NCI-H2196 (cell line): ENCODE data around the gene FRMD4B.

Source experiments
- DNase-seq: peaks from one replicate; lab custom pipeline; 2025; ENCODE audit not compliant: unreplicated experiment; lab: John Stamatoyannopoulos, UW

The FRMD4B gene

DNA sequence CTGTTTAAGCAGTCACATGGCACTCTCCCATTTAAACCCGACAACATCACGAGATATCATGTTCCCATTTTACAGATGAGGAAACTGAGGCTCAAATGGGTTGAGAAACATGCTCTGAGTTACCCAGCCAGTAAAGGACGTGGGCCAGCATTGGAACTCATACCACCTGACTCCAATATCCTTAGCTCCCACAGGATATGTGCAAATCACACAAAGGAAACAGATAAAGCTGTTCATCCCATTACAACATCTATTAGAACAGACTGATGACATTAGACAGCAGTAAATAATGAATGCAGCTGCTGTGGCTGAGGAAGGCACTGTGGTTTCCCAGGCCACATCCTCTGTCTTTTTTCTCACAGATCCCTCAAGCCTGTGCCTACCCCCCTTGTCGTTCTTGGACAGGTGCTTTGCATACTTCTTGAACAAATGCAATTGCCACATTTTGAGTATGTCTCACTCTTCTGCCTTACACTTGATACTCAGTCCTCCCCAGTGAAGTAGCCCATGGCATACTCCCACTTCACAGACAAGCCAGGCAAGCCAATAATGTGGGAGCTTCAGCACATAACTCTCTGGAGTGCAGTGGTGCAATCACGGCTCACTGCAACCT, 17.7 kb downstream of the FRMD4B start:
- DNase-seq = no peak

DNA sequence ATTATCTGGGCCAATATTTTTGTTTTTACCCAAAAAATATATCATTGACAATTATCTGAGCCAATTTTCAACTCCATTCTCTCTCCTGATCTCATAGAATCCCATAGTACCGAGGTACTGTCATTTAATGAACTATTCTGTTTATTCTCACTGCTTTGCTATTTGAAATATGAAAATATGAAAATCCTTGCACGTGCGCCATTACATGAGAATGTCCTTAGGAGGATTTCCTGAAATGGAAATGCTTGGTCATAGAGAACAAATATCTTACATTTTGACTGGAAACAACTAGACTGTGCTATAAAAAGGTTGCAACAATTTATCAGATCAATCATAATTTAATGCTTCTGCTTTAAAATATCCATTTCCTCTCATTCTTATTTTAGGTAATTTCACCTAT, 18.3 kb downstream of the FRMD4B start:
- no peak for DNase-seq

DNA sequence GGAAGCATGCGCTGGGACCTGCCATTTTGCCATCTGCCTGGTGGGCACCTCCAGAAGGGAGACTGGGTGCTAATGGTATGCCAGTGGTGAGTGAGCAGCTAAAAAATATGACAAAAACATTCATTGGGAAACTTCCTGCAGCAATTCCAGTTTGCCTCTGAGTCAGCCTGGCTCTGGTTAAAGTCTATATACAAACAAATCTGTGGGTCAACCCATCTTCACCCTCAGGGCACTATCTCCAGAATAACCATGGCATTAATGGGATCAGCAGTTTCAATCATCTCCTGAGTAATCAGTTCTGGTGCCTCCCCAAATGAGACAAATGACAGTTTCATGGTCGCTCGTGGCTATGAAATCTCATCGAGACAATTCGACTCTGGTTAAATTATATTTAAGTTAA, 21.5 kb downstream of the FRMD4B start:
- DNase-seq = no peak

DNA sequence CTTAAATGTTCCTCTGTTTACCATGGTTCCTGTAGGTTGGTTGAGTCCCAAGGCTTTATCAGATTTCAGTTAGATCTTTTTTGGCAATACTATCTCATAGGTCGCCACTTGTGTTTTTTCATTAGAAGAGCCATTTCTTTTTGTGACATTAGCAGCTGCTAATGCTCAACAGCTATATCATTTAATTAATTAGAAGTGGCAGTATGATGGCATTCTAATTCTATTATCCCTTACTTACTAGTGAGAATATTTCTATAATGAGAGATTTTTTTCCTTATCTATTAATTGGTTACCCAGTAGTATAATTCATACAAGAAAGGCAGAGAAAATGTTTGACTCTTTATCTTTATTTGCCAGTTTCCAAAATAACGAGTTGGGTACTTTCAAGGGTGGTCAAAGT, 25.2 kb downstream of the FRMD4B start:
- no peak for DNase-seq

DNA sequence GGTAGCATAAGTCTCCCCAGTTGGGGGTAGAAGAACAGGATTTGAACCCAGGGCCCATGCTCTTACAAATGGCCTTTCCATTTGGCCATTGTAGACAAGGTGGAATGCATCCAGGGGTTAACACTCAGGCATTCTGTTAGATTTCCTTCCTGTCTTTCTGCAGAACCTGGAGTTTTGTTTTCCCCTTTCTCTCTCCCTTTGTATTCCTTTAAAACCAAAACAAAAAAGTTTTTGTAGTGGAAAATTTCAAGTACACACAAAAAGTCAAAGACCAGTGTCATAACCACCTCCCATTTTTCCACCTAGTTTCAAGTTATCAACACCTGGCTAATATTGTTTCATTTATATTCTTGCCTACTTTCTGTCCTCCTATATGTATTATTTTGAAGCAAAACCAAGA, 26.0 kb downstream of the FRMD4B start:
- DNase-seq = no peak

DNA sequence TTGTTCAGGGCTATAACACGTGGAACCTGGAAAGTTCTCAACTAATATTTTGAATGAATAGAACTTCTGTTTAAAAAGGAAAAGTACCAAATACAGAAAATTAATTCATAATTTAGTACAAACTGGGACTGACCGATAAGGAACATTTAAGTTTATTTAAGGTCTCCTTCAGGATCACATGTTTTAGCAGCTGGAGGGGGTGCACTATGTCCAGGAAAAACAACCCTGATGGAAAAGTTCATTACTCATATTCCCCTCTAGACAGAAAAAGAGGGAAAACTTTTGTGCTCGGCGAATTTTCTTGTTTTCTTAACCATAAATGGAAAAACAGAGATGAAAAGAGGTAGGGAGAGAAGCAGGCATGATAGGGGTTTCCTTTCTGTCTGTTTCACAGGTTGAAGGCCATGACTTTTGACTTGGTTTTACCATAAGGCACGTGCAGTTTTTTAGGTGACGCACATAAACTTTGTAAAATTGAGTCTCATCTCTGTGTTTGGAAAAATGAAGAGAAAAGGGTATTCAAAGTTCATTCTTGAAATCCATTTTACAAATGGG, 26.5 kb downstream of the FRMD4B start:
- DNase-seq = no peak

DNA sequence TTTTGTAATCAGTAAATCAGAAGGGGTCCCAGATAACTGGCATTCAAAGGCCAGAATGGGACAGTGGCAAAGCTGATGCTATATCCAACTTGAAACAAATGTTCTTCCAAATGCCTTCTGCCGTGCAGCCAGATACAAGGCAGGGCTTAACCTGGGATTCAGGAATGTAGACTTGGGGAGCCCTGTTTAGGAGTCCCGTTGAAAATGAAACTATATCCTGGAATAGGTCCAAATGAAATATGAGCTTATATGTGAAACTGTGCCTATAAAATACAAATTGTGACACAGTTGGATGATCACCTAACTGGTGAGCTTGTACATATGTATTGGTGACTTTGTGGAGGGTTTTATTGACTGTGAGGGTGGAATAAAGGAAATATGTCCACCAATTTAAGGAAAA, 28.7 kb downstream of the FRMD4B start:
- DNase-seq = no peak

DNA sequence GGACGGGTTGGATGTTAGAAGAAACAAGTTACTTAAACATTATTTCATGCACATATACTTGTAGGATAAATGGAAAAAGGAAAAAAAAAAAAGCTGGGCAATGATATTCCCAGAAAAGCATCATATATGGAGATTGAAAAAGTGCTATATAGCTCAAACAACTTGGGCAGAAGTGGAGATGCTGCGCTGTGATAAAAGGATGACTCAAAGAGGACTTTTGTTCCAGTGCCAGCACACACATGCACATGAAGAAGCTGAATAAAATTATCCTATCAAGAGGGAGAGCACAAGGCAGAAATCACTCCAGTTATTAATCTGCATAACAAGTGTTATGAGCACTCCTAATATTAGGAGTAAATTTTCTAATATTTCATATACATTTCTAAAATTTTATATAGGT, 30.9 kb downstream of the FRMD4B start:
- no peak for DNase-seq

DNA sequence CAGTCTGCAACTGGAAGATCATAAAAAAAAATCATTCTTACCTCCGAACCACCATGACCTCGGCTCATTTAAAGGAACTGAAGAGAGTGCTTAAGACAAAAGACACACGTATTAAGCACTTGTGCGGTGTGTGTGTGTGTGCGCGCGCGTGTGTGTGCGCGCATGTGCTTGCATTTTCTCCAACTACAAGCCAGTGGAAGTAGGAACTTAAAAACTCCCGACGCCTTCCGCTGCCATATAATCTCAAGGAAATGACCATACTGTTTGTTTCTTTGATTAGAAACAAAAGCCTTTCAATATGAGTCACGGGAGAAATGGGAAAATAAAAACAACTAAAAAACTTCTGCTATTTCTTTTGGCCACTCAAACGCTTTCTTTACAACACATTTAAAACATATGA, 32.4 kb downstream of the FRMD4B start:
- DNase-seq = no peak

DNA sequence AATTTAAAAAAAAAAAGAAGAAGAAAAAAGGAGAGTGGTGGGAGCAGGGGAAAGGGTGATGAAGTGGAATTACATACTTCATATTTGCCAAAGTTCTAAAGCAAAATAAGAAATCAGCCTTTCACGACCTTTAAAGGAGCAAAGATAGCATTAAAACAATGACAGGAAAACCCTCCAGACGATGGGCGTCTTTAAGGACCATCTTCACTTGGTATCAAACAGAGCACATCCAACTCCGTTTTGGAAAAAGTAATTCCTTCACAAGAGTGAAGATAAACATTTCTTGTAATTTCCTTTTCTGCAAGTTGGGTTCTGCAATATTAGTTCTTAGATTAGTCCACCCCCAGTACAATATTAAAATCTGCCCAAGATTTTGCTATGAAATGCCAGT, 32.8 kb downstream of the FRMD4B start:
- no peak for DNase-seq

DNA sequence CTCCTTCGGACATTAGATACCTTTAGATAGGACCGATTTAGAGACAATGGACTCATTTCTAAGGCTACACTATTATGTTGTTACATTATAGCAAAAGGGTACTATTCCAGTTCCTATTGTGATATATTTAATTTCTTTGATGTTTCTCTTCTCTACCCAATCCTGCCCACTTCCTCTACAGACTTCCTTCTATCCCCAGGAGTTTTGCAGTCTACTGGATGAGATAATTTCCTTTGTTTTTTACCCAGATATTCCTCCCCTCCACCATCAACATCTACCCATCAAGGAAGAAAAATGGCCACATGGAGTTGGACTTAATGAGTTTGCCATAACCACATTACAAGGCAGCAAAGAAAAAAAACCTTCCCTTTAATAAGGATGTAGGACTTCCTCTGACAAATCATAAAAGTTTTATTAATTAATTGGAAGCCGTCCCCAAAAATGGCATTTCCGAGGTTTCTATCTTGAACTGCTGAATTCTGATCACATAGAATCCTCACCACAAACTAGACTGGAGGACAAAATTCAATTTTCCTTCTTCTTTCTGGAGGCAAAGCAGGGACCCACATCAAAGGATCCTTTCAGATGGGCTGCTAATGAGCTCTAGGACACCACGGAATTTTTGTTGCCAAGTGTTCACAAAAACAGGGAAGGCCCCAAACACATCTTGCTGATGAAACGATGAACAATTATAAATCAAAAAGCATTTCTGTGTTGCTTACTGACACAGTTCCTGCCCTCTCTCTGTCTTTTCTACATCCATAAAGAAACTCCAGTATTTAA, 33.4 kb downstream of the FRMD4B start:
- no peak for DNase-seq

DNA sequence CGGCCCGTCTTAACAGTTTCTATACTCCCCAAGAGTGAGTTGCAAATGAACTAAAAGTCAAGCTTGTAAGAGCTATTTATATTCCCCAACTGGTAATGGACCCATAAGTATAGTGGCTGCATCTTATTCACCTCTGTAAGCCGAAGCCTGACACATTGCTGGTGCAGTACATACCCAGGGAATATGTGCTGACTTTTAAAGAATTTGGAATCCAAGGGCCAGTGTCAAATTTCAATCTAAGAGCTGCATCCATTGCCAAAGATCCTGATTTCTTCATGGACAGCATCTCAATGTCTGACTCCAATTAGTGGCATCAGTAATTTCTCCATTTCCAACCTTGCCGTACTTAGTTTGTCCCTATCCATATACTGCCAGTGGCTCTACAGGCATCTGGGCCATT, 42.0 kb downstream of the FRMD4B start:
- no peak for DNase-seq

DNA sequence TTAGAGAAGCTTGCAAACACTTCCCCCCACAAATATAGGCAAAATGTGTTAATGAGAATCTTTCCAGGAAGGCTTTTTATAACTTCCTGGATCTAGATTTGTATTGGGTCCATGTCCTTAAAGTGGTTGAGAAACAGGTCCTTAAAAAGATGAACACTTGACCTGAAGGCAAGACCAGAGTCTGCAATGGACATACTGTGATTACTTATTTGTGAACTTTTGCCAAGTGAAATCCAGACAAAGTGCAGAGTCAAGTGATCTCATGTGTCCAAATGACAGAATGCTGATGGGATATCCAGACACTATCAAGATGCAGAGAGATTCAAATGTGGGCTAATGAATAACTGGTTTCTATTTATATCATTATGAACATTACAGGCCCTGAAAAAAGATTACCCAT, 43.8 kb downstream of the FRMD4B start:
- DNase-seq = no peak

DNA sequence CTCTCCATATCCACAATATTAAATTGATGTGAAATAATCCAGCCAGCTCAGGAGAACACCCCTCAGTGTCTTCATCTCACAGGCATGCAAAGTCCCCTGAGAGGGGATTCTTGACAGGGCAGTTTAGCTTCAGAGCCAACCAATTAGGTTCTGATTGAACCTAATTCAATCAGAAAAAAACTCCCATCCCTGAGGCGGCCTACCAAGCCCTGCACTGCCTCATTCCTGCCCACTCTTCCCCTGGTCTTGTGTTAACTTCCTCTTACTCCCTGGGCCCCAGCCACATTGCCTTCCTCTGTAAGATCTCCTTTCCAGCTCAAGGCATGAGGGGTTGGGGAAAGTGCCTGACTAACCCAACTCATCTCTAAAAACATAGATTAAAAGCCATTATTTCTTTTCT, 46.1 kb downstream of the FRMD4B start:
- no peak for DNase-seq

DNA sequence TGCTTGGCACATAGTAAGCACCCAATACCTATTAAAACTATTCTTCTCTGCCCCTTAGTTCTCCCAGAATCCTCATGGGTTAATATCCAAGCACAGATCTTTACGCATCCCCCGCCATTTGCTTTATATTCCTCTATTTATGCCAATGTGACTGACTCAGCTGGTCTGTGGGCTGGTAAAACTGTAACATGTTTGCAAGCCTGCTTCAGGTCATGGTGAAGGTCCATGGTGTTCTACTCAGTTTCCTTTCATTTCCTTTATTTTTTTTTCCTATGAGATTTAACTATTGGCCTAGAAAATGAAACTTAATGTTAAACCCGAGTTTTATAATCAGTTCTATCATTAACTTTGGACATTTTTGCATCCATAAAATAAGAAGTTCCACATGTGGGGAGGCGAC, 47.0 kb downstream of the FRMD4B start:
- no peak for DNase-seq

DNA sequence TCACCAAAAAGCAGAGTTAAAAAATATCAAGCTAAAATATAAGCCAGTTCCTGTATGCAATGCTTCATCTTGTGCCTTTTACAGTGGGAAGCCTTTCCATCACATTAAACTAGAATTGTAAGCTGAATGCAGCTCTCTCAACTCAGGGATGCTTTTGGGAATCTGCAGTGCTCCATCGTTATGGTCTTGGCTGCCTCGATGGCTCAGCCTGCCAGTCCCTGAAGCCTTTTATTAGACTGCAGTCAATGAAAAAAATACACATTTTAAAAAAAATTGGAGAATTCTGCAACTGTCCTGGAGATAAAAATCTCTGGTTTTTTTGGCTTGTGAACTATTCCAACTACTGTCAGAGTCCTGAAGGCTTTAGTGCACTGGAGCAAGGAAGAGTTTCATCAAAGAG, 53.0 kb downstream of the FRMD4B start:
- no peak for DNase-seq

DNA sequence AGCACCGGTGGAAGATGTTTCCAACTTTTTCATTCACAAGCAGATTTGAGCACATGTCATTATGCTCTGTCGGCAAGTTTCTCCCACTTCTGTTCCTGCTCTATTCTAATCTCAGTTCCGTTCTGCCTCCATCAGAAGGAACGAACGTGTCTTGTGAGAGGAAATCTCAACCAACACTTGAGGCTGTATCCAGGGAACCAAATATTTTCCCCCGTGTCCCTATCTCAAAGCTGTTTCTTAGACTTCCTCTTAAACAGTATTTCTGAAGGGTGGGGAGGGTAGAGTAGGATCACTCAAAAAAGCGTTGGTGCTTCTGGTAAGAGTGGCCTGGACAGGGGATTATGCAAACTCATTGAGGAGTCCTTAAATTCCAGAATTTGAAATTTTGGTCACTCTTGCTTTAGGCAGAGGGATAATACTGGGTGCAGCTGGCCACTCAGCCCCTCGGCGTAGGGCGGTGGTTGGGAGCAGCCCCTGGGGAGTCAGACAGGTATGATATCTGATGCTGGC, 54.9 kb downstream of the FRMD4B start:
- DNase-seq = no peak

DNA sequence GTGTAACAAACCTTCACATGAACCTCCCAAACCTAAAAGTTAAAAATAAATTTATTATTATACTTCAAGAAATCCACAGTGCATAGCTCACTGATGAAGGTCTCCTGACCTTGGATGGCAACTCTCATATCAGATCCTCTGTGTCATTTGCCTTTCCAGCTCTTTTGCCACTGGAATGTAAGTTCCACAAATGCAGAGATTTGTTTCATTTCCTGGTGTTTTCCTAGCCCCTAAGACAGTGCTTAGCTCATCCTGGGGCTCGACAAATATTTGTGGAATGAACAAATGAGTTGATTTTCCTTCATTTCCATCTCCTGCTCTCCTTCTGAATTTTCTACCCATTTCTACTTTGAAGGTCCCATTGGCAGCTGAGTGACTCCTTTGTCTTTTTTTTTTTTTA, 56.0 kb downstream of the FRMD4B start:
- no peak for DNase-seq

DNA sequence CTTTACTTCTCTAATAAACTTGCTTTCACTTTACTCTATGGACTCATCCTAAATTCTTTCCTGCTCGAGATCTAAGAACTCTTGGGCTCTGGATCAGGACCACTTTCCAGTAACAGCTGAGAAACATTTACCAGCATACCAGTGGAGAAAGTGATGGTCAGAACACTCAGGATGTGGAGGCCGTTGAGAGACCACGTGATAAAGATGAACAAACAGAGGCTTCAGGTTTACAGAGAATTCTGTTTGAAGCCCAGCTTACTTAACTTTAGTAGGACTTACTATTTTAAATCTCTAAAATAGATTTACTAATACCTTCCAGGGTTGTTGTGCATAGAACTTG, 57.0 kb downstream of the FRMD4B start:
- DNase-seq = no peak

DNA sequence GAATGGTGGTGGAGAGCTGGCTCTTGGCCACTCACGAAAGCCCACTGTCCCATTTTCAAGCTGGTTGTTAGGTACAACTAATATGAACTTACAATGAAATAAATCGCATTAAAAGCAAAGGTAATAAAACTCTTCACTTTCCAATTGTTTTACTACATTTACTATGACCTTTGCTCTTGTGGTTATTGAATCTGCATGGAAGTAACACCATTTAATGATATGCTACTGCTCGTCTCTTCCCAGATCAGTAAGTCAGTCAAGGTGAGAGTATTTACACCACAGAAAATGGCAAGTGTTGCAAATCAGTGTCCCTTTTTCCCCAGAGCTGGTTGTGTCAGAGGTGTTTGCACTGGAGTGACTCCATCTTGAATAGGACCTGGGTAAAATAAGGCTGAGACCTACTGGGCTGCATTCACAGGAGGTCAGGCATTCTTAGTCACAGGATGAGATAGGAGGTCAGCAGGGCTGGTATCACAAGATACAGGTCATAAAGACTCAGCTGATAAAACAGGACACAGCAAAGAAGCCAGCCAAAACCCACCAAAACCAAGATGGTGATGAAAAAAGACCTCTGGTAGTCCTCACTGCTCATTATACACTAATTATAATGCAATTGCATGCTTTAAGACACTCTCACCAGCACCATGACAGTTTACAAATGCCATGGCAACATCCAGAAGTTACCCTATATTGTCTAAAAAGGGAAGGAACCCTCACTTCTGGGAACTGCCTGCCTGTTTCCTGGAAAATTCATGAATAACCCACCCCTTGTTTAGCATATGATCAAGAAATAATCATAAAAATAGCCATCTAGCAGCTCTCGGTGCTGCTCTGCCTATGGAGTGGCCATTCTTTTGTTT, 57.6 kb downstream of the FRMD4B start:
- no peak for DNase-seq

DNA sequence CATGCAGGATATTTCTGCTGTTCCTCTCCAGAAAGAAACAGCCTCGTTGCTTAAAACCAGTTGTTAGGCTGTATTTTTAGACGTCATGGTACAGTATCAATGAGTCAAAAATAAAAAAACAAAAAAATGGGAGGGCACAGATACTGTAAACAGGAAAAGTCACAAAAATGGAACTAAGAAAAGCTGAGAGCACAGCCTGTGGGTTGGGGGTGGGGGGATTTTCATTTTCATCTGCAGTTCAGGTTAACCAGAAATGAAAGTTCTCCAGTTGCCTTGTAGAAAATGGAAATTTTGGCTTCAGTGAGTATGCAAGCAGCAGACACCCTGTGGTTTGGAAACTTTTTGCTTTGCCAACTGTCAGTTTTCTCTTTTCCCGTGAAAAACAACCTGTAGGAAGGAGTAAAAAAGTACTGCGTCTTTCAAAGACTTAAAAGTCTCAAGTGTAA, 59.0 kb downstream of the FRMD4B start:
- no peak for DNase-seq

DNA sequence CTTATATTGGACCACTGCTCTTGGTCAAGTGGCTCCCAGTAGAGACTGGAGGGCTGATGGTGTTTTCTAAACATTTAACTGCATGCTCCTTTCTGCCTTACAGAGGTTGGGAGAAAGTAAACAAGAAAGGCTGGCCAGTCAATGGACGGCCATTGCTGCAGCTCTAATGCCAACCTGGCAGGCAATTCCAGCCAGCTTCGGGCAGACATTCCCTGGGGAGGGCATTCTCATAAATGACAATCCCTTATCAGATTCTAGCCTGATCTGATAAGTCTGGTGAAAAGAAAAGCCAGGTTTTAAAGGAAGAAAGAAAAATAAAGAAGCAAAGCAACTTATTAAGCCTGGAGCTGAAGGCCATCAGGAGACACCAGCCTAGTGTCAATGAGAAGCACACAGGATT, 60.7 kb downstream of the FRMD4B start:
- no peak for DNase-seq
